ENCODE measurements around the gene MB21D2.

DNA sequence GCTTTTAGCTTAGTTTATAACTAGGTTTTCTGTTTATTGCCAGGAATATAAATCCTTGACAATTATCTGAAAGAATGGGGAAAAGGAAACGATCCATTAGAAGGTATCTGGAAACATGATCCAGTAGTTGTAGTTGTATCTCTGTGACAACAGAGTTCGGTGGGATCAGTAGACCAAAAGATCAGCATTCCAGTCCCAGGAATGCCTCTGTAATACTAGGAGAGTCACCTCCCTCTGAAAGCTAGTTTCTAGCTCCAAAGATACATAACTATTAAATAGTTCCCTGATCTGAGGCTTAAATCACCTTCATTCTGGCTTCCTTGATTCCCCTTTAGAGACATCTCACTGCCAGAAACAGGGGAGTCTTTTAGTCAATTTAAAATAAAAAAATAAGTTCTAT, 34.1 kb downstream of the MB21D2 start:
- TF ChIP-seq, protein P1, sequence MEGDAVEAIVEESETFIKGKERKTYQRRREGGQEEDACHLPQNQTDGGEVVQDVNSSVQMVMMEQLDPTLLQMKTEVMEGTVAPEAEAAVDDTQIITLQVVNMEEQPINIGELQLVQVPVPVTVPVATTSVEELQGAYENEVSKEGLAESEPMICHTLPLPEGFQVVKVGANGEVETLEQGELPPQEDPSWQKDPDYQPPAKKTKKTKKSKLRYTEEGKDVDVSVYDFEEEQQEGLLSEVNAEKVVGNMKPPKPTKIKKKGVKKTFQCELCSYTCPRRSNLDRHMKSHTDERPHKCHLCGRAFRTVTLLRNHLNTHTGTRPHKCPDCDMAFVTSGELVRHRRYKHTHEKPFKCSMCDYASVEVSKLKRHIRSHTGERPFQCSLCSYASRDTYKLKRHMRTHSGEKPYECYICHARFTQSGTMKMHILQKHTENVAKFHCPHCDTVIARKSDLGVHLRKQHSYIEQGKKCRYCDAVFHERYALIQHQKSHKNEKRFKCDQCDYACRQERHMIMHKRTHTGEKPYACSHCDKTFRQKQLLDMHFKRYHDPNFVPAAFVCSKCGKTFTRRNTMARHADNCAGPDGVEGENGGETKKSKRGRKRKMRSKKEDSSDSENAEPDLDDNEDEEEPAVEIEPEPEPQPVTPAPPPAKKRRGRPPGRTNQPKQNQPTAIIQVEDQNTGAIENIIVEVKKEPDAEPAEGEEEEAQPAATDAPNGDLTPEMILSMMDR (IDR thresholded peaks at IDR 0.05), result no peak
- TF ChIP-seq POLR2A (IDR thresholded peaks at IDR 0.05), result no peak

Data from esophagus squamous epithelium (tissue), 4 donors.